Nucleus accumbens (tissue), 56 donors: ENCODE data around the gene LRRC27.
"Not testable (repeated sequence)": the region's sequence is repeated elsewhere in the genome, so short reads cannot be mapped to it uniquely, and the experiment has no call there.

ENCODE experiments used
- DNase-seq, 56 donors: peaks; one replicate each; lab custom pipeline; 2025; lab: John Stamatoyannopoulos, UW

The LRRC27 gene

GRCh38 chr10:132385721-132386418, 53.9 kb downstream of the LRRC27 start:
- no peak for DNase-seq

DNA sequence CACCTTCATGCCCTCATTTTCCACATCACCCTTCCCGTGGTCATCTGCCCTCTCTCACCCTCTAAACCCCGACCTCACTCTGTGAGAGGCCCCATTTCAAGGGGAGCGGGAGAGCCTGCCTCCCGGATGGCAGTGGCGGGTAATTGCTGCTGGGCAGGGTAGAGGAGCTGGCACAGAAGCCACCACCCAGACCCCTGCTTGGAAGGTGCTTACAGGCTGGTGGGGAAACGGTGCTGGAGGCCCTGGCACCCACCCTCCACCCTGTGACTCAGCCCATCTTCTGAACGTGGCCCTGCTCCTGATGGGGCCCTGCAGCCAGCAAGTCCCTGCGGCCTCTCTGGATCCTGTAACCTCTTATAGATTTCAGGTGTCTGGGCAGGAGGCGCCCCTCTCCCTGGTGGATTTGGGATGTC, 54.4 kb downstream of the LRRC27 start:
- no peak for DNase-seq

DNA sequence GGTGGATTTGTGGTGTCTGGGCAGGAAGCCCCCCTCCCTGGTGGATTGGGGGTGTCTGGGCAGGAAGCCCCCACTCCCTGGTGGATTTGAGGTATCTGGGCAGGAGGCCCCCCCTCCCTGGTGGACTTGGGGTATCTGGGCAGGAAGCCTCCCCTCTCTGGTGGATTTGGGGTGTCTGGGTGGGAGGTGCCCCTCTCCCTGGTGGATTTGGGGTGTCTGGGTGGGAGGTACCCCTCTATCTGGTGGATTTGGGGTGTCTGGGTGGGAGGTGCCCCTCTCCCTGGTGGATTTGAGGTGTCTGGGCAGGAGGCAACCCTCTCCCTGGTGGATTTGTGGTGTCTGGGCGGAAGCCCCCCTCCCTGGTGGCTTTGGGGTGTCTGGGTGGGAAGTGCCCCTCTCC, 54.9 kb downstream of the LRRC27 start:
- DNase-seq: not testable (repeated sequence)

GRCh38 chr10:132387764-132388210, 55.8 kb downstream of the LRRC27 start:
- peak in 6 of 56 donors; percentile 17 to 71 (median 33) for DNase-seq

- DNase-seq: no peak
Observed at GRCh38 chr10:132388891-132389432, 57.0 kb downstream of the LRRC27 start.

GRCh38 chr10:132389433-132390169, 57.6 kb downstream of the LRRC27 start:
- DNase-seq: no peak

GRCh38 chr10:132390170-132390920, 58.4 kb downstream of the LRRC27 start:
- no peak for DNase-seq

GRCh38 chr10:132390921-132391675, 59.1 kb downstream of the LRRC27 start:
- no peak for DNase-seq

DNA sequence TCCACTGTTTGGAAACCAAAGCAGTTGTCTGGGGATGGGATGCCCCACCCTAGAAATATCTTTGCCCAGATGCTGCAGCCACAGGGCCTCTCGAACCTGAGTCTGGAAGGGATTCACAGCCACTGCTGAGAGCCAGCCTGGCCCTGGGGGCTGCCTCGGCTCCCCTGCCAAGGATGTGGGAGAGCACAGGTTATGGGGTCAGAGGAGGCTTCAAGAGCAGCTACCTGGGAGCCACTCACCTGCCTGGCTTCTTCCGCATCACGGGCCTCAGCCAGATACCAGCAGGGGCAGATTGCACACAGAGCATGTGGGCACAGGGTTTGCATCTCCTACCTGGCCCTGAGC, 59.7 kb downstream of the LRRC27 start:
- DNase-seq: no peak

- no peak for DNase-seq
Observed at GRCh38 chr10:132392184-132392800, 60.3 kb downstream of the LRRC27 start.

DNA sequence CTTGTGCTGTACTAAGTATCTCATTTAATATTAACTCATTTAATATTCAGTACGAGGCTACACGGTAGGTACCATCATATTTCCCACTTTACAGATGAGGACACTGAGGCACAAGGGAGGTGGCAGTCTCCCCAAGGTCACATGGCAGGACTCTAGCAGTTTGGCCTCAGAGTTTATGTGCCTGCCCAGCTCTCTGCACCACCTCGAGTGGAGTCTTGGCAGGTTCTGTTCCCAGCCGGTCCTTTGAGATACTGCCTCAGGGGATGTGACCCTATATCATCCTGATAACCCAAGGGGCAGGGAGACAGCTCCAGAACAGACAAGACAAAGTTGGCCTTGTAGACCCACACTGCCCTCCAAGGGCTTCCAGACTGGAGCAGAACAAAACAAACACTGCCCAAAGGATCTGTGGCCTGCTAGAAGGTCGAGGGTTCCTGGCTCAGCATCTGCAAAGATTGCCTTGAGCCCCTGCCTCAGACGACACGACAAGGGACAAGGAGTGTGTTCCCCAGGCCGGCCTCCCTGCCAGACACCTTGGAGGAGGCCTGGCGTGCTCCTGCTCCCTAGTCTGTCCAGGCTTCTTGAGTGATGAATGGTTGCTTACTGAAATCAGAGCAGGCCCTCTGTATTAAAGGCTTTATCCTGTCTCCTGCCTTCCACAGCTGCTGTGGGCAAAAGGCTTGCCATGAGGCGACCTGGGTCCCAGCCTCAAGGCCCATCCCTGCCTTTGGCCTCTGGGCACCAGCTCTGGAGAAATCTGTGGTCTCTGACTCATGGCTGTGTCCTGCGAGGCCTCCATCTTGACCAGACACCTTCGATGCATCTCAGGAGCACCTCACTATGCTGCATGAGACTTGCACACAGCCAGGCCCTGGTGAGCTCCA, 61.1 kb downstream of the LRRC27 start:
- DNase-seq: no peak

DNA sequence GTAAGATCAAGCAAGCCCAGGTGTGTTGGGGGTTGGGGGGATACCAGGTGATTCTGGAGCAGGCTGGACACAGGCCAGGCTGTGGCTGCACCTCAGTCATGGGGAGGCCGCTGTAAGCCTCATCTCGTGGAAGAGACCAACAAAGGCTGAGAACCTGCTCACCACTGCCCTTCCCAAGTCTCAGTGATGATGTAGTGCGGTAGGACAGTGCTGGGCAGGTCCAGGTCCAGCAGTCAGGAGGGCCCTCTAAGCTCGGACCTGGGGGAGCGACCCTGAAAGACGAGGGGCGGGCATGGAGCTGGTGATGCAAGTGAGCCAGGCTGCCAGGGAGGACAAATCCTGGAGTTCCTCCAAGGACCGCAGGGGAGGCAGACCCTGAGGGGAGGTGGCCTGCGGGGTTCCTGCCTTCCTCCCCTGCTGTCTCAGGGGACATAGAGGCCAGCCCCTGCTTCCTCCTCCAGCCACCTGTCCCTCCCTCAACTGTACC, 61.7 kb downstream of the LRRC27 start:
- DNase-seq: no peak

DNA sequence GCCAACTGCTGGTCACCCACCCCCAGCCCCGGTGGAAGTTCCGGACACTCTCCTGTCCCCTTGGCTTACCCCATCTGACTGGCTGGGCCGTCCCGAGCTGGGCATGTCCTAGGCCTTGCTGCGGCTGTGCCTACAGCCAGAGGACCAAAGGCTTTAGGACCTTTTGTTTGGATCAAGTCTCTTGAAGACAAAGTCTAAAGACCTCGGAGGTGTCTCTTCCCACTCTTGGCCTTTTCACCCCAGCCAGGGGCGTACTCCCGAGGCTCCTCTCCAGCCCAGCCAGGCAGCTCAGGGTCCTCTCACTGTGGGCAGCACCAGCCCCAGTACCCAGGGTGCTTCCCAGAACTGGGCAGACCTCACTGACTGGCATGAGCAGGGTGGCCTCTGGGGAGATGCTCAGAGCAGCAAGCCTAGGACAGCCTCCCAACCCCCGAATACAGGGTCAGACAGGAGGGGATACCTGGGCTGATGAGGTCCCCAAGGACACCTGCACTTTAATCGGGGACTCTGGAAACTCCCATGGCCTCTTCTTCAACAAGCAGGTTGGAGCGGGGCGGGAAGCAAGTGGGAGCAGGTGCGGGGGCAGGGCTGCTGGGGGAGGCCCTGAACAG, 62.3 kb downstream of the LRRC27 start:
- no peak for DNase-seq

DNA sequence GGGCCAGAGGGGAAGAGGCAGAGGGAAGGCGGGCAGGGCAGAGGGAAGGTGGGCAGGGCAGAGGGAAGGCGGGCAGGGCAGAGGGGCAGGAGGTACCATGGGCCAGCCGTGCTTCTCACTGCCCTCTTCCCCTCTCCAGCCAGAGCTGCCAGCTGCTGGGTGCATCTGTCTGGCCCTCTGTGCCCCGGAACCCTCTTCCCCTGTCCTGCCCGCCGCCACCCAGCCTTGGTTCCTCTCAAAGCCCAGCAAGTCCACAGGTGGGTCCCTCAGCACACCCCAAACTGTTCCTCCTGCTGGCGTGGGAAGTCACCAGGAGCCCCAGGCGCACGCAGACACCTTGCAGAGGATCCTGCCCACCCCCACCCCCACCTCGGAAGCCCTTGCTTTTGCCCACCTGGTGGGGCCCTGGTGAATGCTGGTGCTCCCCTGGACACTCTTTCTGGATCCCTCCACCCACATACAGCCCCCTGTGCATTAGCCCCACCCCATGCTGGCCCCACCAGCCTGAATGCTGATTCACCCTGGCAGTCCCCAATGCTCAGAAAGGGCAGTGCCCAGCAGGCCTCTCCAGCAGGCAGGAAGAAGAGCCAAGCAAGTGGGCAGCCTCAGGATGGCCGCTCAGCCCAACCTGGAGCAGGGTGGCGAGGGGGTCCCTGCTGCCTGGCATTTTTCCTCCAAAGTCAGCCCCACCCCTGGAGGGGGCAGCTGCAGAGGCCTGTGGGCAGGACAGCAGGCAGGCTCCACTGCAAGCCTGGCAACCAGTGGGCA, 63.1 kb downstream of the LRRC27 start:
- DNase-seq: no peak

GRCh38 chr10:132395704-132396493, 63.9 kb downstream of the LRRC27 start:
- DNase-seq: peak in 3 of 56 donors; percentile 31 to 48 (median 32)

DNA sequence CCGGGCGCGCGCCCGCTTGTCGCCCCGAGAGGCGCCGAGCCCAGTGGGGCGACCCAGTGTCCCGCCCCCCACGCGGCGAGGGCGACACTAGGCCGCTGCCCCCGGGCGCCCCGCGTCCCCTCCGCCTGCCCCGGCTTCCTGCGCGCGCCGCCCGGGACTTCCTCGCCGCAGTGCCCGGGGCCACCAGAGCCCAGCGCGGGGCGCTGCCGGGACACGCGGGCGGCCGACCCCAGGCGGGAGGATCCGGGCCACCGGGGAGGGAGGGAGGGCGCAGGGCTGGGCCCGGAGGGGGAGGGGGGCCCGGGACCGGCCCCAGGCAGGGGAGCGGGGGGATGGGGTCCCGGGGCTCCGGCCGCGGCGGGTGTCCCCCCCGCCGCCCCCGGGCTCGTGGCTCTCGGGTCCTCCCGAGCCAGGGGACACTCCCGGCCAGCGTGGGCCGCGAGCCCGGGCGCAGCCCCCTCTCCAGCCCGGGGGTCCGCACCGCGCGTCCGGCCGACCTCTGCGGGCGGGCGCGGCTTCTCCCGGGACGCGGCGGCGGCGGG, 64.6 kb downstream of the LRRC27 start:
- DNase-seq: peak in 5 of 56 donors; percentile 17 to 61 (median 21)
